Cardiac atrium fibroblast (primary cell): ENCODE data around the gene PGM2. TPM values are rescaled to one million over a fixed set of nuclear protein-coding genes. Genes with fewer than 3 reads are reported as not detected.

Source experiments
- total RNA-seq: library from RNA; depleted of rRNA; stranded (reverse); fragments of >200 nt; gene quantifications from 2 replicates; pipeline ENCODE4 v1.2.3, GENCODE V29; 2015

The PGM2 gene
- 23.5 and 24.9 TPM in 2 replicates for total RNA-seq

GRCh38 chr4:37826295-37827029, at the start of gene PGM2:
PGM2 (plus strand) TSS chr4:37826686; CDS start chr4:37826733, 47 bp downstream.

GRCh38 chr4:37890801-37891259, 64.3 kb downstream of the PGM2 start, which contains the start of gene TBC1D1:
TBC1D1 (plus strand) TSS chr4:37891084; CDS start chr4:37902096, 11,012 bp downstream.

Other genes with a start within 250 kb of the PGM2 start
- 59.0 and 63.2 TPM in 2 replicates for gene RELL1, start 140.3 kb upstream of the PGM2 start, total RNA-seq
- 57.2 and 60.1 TPM in 2 replicates for gene TBC1D1, start 64.4 kb downstream of the PGM2 start, total RNA-seq
- gene PTTG2, start 133.7 kb downstream of the PGM2 start, total RNA-seq: not detected in 2 replicates